ENCODE results near the gene USP3.
A peak's percentile ranks its signal among the peaks of the same experiment; 100 is the strongest.
"Not testable (repeated sequence)": the region's sequence is repeated elsewhere in the genome, so short reads cannot be mapped to it uniquely, and the experiment has no call there.

Gene USP3

DNA sequence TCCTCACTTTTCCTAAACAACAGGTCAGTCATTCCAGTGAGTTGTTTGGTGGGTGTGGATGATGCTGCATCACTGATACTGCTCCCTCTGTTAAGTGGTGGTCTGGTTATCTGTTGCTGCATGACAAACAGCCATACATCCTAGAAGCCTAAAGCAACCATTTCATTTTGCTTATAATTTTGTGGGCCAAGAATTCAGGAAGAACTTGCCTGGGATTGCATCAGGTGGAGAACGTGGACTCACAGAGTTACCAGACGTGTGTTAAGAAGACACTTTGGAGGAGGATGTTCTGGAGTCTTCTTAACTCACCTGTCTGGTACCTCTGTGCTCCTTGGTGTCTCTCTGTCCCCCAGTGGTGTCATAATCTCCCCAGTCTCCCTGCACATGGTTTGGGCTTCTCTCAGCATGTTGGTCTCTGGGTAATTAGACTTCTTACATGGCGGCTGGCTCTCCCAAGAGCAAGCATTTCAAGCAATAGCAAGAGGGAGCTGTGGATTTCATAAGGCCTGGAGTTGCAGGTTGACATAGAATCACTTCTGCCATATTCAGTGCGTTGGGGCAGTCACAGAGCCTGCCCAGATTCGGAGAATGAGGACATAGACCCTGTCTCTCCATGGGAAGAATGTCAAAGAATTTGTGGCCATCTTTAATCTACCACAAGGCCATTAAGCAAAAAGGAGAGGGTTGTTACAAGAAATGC lies 20.1 kb downstream of the USP3 start:
- no peak overlapping the region for H3K4me3 Mint-ChIP-seq
- no peaks in the 10 kb centered on the region for H3K9me3 Mint-ChIP-seq
- H3K27ac Mint-ChIP-seq: peak overlapping the region; percentile 91

DNA sequence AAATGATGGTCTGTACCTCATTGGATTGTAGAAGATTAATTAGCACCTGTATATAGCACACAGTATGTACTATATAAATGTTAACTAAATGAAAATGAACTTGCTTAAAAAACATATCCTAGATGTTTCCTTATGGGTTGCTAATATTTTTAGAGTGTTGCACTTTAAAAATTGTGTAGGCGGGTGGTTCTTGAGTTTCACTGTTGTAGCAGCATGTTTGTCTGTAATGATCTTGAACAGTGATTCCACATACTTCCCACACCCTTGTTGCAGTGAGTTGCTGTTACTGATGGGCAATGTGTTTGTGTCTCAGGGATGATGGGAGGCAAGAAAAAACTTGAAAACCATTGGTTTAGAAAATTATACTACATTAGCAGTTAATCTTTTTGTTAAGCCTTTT lies 22.0 kb downstream of the USP3 start:
- Mint-ChIP-seq H3K27me3 (no peaks in the 10 kb centered on the region), H3K4me3 (peak overlapping the region in 1 of 2 donors; percentile 50), H3K27ac (peak overlapping the region; percentile 81), H3K36me3 (peaks cover 7 to 39% of the 10 kb centered on the region in 2 donors), H3K9me3 (no peaks in the 10 kb centered on the region), H3K4me1 (peaks cover 52 to 90% of the 10 kb centered on the region in 2 donors)
- ATAC-seq (replicated peaks) (no peak), DNase-seq (no peak)

More for the DNA sequence above, 20.1 kb downstream of the USP3 start:
- Mint-ChIP-seq H3K36me3 (peaks cover 2 to 30% of the 10 kb centered on the region in 2 donors), H3K4me1 (peaks cover 44 to 89% of the 10 kb centered on the region in 2 donors), H3K27me3 (no peaks in the 10 kb centered on the region)
- ATAC-seq (replicated peaks): no peak
- DNase-seq: no peak

DNA sequence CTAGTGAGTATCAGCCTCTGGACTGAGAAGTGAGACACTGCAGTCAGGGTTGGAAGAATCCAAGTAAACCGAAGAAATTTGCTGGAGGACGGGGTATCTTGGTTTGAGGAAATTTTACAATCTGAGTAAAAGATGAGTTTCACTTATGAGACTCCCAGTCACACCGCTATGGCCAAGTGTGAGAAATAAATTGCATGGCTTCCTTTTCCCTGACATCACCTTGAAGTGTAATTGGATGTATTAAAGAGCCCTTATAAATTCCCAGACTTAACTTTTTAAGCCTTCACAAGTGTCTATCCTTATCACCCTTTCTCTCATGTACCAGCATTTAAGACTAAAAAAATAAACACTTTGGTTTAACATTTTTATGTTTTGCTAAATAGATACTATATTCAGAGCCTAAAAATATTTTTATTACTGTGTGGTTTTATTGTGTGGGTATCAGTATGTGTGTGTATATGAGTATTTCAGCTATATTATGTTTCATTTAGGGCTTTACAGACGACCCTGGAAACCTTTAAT lies 23.8 kb downstream of the USP3 start:
- Mint-ChIP-seq H3K4me1 (peaks cover 47 to 92% of the 10 kb centered on the region in 2 donors), H3K4me3 (no peak overlapping the region), H3K27me3 (no peaks in the 10 kb centered on the region), H3K27ac (no peak overlapping the region), H3K36me3 (peaks cover 7 to 41% of the 10 kb centered on the region in 2 donors), H3K9me3 (no peaks in the 10 kb centered on the region)
- DNase-seq (no peak), ATAC-seq (replicated peaks) (no peak)

DNA sequence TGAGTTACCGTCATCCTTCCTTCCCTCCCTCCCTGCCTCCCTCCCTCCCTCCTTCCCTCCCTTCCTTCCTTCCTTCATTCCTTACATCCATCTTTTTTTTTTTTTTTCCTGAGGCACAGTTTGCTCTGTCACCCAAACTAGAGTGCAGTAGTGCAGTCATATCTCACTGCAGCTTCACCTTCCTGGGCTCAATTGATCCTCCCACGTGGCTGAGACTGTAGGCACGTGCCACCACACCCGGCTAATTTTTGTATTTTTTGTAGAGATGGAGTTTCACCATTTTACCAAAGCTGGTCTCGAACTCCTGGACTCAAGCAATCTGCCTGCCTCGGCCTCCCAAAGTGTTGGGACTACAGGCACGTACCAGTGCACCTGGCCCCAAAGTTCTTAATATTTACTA lies 25.8 kb downstream of the USP3 start:
- H3K4me3 Mint-ChIP-seq: no peak overlapping the region
- DNase-seq: no peak

DNA sequence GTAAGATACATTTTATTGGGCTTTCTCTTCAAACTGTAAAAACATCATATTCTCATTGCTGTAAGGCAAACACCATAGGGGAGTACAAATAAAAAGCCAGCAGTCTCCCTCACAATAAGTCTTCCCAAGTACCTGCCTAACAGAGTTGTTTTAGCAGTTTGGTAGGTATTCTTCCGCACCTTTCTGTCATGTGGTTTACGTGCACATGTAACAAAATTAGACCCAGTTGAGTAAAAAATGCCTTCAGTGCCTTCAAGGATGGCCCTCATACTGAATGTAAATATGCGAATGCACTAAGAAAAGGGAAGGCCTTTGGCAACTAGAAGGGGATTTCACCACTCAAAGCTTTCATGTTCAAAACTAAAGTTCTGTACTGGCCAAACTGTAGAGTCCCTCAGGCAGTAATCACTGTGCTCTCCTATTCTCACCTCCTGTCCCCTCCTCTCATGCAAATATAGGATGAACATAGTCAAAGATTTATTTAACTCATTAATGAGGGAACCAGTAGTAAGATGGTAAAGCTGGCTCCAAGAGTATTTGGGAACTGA lies 26.4 kb downstream of the USP3 start:
- H3K36me3 Mint-ChIP-seq: peaks cover 7 to 34% of the 10 kb centered on the region in 2 donors
- peaks cover 40 to 85% of the 10 kb centered on the region in 2 donors for H3K4me1 Mint-ChIP-seq
- H3K9me3 Mint-ChIP-seq: no peaks in the 10 kb centered on the region
- H3K27ac Mint-ChIP-seq: peak overlapping the region; percentile 83
- peak overlapping the region; percentile 6 to 50 for H3K4me3 Mint-ChIP-seq
- DNase-seq: no peak
- peak; percentile 90 to 93 for ATAC-seq (replicated peaks)
- H3K27me3 Mint-ChIP-seq: no peaks in the 10 kb centered on the region

More for the DNA sequence above, 25.8 kb downstream of the USP3 start:
- peaks cover 37 to 82% of the 10 kb centered on the region in 2 donors for H3K4me1 Mint-ChIP-seq
- ATAC-seq (replicated peaks): no peak
- no peak overlapping the region for H3K27ac Mint-ChIP-seq
- peaks cover 7 to 34% of the 10 kb centered on the region in 2 donors for H3K36me3 Mint-ChIP-seq
- H3K27me3 Mint-ChIP-seq: no peaks in the 10 kb centered on the region
- H3K9me3 Mint-ChIP-seq: no peaks in the 10 kb centered on the region

DNA sequence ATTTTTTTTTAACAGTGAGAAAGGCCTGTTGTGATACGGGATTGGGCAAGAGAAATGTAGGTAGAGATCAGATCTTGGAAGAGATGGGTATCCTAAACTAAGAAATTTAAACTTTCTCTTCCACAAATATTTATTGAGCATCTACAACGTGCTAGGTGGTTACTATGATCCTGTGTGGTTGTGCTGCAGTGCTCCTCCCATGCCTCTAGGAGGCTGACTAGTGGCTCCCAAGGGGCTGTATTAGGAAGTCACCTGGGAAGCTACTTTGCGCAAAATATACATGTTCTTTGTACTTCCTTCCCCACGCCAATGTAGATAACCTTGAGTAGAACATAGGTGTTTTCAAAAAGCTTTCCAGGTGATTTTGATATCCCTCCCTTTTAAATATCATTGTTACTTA lies 27.2 kb downstream of the USP3 start:
- DNase-seq: no peak
- Mint-ChIP-seq H3K27ac (no peak overlapping the region), H3K27me3 (no peaks in the 10 kb centered on the region), H3K4me1 (peaks cover 43 to 85% of the 10 kb centered on the region in 2 donors), H3K4me3 (no peak overlapping the region), H3K9me3 (no peaks in the 10 kb centered on the region), H3K36me3 (peaks cover 6 to 32% of the 10 kb centered on the region in 2 donors)
- ATAC-seq (replicated peaks): peak in 1 of 2 donors; percentile 38

DNA sequence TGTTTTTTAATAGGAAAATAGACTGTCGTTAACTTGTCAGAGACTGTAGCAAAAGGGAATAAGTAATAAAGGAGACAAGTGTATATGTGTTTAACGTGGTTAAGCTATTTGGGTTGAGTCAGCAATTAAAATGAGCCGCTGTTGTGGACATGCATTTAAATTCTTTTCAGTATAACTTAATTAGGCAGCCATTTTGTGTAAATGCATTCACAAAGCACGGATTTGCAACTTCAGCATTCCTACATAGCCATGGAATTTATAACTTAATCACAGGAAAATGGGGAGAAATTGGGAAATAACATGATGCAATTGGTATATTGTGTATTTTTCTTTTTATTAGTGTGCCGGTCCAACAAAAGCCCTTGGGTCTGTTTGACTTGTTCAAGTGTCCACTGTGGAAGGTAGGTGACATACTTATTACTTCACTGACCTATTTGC lies 27.9 kb downstream of the USP3 start:
- peaks cover 38 to 79% of the 10 kb centered on the region in 2 donors for H3K4me1 Mint-ChIP-seq
- ATAC-seq (replicated peaks): no peak

DNA sequence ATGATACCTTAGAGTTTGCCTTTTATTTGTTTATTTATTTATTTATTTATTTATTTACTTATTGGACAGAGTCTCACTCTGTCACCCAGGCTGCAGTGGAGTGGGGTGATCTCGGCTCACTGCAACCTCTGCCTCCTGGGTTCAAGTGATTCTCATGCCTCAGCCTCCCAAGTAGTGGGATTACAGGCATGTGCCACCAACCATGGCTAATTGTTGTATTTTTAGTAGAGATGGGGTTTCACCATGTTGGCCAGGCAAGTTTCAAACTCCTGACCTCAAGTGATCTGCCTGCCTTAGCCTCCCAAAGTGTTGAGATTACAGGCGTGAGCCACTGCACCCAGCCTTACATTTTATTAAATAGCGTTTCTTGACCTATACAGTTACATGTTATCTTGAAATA lies 30.5 kb downstream of the USP3 start:
- ATAC-seq (replicated peaks); H3K27me3 Mint-ChIP-seq; H3K9me3 Mint-ChIP-seq; H3K4me3 Mint-ChIP-seq; DNase-seq; H3K27ac Mint-ChIP-seq: not testable (repeated sequence)
- peaks cover 11 to 32% of the 10 kb centered on the region in 2 donors for H3K36me3 Mint-ChIP-seq
- H3K4me1 Mint-ChIP-seq: peaks cover 38 to 83% of the 10 kb centered on the region in 2 donors

More for the DNA sequence above, 27.9 kb downstream of the USP3 start:
- H3K4me3 Mint-ChIP-seq: no peak overlapping the region
- H3K9me3 Mint-ChIP-seq: no peaks in the 10 kb centered on the region
- H3K36me3 Mint-ChIP-seq: peaks cover 5 to 31% of the 10 kb centered on the region in 2 donors
- no peak for DNase-seq
- H3K27ac Mint-ChIP-seq: no peak overlapping the region
- H3K27me3 Mint-ChIP-seq: no peaks in the 10 kb centered on the region

DNA sequence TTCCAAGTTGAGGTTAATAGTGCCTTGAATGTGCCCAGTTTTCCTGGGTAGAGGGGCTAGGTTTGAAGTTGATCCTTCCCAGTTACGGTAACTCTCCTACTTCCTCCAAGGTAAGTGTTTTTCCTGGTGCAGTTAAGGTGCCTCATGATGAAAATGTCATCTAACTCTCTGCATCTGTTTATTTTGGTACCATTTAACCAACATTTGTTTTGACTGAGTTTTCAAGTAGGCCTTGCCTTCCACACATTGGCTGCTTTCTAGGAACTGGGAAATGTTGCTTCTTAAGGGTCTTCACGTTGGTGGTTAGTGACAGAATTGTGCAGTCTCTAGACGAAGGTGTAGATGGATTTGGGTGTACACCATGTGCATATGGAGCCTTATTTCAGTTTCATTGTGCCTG lies 31.3 kb downstream of the USP3 start:
- ATAC-seq (replicated peaks) (no peak), DNase-seq (no peak)
- Mint-ChIP-seq H3K36me3 (peaks cover 11 to 32% of the 10 kb centered on the region in 2 donors), H3K27me3 (no peaks in the 10 kb centered on the region), H3K4me3 (no peak overlapping the region), H3K27ac (peak overlapping the region; percentile 72), H3K9me3 (no peaks in the 10 kb centered on the region), H3K4me1 (peaks cover 42 to 83% of the 10 kb centered on the region in 2 donors)

DNA sequence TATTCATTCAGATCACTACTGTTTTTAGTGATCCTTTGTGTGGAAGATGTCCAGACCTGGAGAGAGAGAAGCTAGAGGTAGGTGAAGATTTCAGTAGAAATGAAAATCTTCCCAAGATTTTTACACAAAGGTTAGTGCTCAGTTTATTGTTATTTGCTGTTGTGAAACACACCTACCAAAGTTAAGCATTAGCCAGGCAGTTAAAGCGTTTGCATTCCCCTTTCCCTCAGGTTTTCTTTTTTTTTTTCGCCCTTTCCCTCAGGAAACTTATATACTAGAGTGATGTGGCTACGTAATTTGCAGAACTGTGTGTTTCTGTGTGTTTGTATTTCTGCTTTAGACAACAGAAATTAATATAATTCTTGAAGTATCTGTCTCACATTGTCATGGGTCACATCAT lies 34.5 kb downstream of the USP3 start:
- no peak for ATAC-seq (replicated peaks)
- H3K27ac Mint-ChIP-seq: peak overlapping the region; percentile 59
- no peak for DNase-seq
- H3K36me3 Mint-ChIP-seq: peaks cover 6 to 25% of the 10 kb centered on the region in 2 donors
- peaks cover 34 to 74% of the 10 kb centered on the region in 2 donors for H3K4me1 Mint-ChIP-seq
- no peaks in the 10 kb centered on the region for H3K9me3 Mint-ChIP-seq
- H3K4me3 Mint-ChIP-seq: no peak overlapping the region
- no peaks in the 10 kb centered on the region for H3K27me3 Mint-ChIP-seq

DNA sequence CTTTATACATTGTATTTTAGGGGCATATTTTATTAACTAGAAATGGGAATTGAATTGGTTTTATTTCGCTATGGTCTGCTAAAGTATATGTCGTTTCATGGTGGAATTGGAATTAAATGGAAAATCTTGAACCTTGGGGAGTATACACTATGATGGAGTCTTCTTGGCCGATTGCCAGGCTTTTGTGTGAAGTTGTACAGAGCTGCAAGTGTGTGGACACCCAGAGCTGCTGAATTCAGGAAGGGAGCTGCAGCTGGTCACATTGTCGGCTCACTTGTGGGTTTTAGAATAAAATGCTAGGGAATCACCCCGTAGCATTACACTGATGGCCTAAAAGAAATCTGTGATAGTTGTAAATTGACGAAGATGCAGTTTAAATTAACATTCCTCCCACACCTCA lies 35.1 kb downstream of the USP3 start:
- H3K27ac Mint-ChIP-seq: no peak overlapping the region
- H3K27me3 Mint-ChIP-seq: no peaks in the 10 kb centered on the region
- H3K4me3 Mint-ChIP-seq: no peak overlapping the region
- DNase-seq (no peak), ATAC-seq (replicated peaks) (no peak)
- H3K4me1 Mint-ChIP-seq: peaks cover 39 to 79% of the 10 kb centered on the region in 2 donors
- peaks cover 9 to 29% of the 10 kb centered on the region in 2 donors for H3K36me3 Mint-ChIP-seq
- H3K9me3 Mint-ChIP-seq: peaks cover 0 to 1% of the 10 kb centered on the region in 2 donors

DNA sequence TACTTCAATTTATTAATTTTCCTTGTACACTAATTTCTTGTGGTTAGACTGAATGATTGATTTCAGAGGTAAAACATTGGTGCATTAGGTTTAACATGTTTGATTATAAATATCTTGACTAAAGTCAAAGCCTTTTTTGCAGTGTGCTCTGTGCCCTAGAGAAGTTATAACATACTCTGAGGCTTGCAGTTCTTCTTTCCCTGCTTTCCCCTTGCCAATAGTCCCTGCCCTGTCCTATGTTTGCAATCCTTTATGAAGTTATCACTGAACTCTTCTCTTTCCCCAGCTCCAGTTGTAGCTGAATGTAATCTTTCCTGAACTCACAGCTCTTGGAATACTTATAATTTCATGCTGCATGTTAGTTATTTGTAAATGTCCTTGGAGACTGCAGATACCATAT lies 35.6 kb downstream of the USP3 start:
- H3K4me1 Mint-ChIP-seq: peaks cover 42 to 82% of the 10 kb centered on the region in 2 donors
- no peaks in the 10 kb centered on the region for H3K27me3 Mint-ChIP-seq
- H3K4me3 Mint-ChIP-seq: no peak overlapping the region
- peaks cover 0 to 1% of the 10 kb centered on the region in 2 donors for H3K9me3 Mint-ChIP-seq
- DNase-seq: no peak
- H3K36me3 Mint-ChIP-seq: peaks cover 10 to 33% of the 10 kb centered on the region in 2 donors
- no peak for ATAC-seq (replicated peaks)
- H3K27ac Mint-ChIP-seq: peak overlapping the region; percentile 2

DNA sequence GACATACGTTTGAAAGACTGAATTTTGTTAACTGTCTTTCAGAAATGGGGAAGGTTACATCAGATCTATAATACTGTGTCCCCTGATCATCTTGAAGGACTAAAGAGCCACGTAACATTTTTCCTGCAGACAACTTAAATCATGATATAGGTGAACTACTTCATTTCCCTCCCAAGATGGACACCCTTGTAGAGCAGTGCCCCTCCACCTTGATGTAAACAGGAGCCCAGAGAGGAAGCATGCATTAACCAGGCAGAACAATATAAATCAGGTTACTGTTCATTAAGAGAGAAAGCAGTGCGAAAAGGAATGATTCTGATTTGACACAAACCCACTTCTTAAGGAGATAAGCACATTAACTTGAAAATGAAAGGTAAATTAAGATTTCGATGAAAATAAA lies 36.1 kb downstream of the USP3 start:
- Mint-ChIP-seq H3K4me1 (peaks cover 39 to 82% of the 10 kb centered on the region in 2 donors), H3K9me3 (peaks cover 0 to 1% of the 10 kb centered on the region in 2 donors), H3K4me3 (no peak overlapping the region), H3K27me3 (no peaks in the 10 kb centered on the region), H3K36me3 (peaks cover 10 to 33% of the 10 kb centered on the region in 2 donors), H3K27ac (peak overlapping the region; percentile 2)
- no peak for ATAC-seq (replicated peaks)
- DNase-seq: no peak

DNA sequence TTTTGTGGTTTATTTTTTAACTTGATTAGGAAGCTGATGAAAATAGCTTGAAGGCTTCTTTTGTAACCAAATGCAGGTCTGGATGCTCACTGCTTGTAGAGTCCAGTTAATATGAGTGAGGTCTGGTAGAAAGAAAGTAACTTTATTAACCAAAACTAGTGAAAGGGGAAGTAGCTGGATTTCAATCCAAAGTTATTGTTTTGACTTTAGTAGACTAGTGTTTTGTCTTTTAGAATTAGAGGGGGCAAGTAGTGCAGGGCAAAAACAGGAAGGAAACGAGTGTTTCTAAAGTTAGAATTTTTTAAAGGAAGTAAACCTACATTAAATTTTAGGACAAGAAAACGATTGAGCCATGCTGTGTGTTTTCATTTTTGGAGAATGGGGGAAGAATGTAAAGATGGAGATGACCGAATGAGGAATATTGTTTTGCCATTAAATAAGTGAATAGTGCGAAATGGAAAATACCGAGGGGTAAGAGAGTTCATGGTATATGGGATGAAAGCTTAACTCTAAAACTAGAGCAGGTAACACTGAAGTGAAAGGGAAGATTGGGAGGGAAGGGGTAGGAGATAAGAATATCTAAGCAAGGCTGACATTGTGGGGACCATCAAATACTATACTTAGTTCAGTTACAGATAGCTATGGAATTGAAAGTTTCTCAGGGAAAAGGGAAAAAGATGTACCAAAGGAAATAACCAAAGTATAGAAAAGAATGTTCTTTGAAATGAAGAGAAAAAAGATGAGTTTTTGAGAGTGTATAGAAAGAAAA lies 40.0 kb downstream of the USP3 start:
- peak; percentile 78 to 80 for ATAC-seq (replicated peaks)
- Mint-ChIP-seq H3K4me3 (peak overlapping the region; percentile 66 to 80), H3K27ac (peak overlapping the region; percentile 88), H3K9me3 (peaks cover 0 to 1% of the 10 kb centered on the region in 2 donors), H3K27me3 (no peaks in the 10 kb centered on the region), H3K36me3 (peaks cover 9 to 22% of the 10 kb centered on the region in 2 donors), H3K4me1 (peaks cover 29 to 59% of the 10 kb centered on the region in 2 donors)
- no peak for DNase-seq
